NCI-H510A treated with DMSO at 0.1 percent for 48 hours (cell line): ENCODE measurements around the gene CDC20.

Experiments
- DNase-seq: peaks from one replicate; lab custom pipeline; 2025; lab: John Stamatoyannopoulos, UW

CDC20 gene

GRCh38 chr1:43329995-43330751, 28.6 kb upstream of the CDC20 start:
- DNase-seq = peak; percentile 46

GRCh38 chr1:43331688-43332087, 27.1 kb upstream of the CDC20 start:
- DNase-seq = peak; percentile 51

- no peak for DNase-seq
Measured at GRCh38 chr1:43334453-43335205, 24.2 kb upstream of the CDC20 start.

- DNase-seq = no peak
Measured at GRCh38 chr1:43337588-43337987, 21.2 kb upstream of the CDC20 start, which contains the start of gene MPL. TSS of gene MPL (plus strand) at chr1:43337818. CDS start at chr1:43337849, 31 bp downstream.

- DNase-seq = no peak
Measured at GRCh38 chr1:43338001-43338400, 20.8 kb upstream of the CDC20 start.

GRCh38 chr1:43339584-43340232, 19.1 kb upstream of the CDC20 start:
- DNase-seq = no peak

- DNase-seq = no peak
Measured at GRCh38 chr1:43340559-43340958, 18.2 kb upstream of the CDC20 start.

GRCh38 chr1:43344267-43344850, 14.4 kb upstream of the CDC20 start:
- DNase-seq = no peak

- DNase-seq = no peak
Measured at GRCh38 chr1:43345120-43345519, 13.7 kb upstream of the CDC20 start.

- DNase-seq = no peak
Measured at GRCh38 chr1:43346636-43347035, 12.1 kb upstream of the CDC20 start.

GRCh38 chr1:43348343-43348808, 10.4 kb upstream of the CDC20 start:
- peak; percentile 100 for DNase-seq

- peak; percentile 100 for DNase-seq
Measured at GRCh38 chr1:43348809-43349593, 9.8 kb upstream of the CDC20 start.

GRCh38 chr1:43349594-43350306, 9.0 kb upstream of the CDC20 start:
- no peak for DNase-seq

GRCh38 chr1:43350976-43351375, 7.8 kb upstream of the CDC20 start:
- DNase-seq = no peak

GRCh38 chr1:43351421-43352350, 7.1 kb upstream of the CDC20 start:
- DNase-seq = no peak

GRCh38 chr1:43352351-43352705, 6.5 kb upstream of the CDC20 start:
- DNase-seq = no peak

- no peak for DNase-seq
Measured at GRCh38 chr1:43352881-43353280, 5.9 kb upstream of the CDC20 start.

- no peak for DNase-seq
Measured at GRCh38 chr1:43354471-43354870, 4.3 kb upstream of the CDC20 start.

- no peak for DNase-seq
Measured at GRCh38 chr1:43354936-43355335, 3.8 kb upstream of the CDC20 start.

- no peak for DNase-seq
Measured at GRCh38 chr1:43357251-43357650, 1.5 kb upstream of the CDC20 start.
